SK-N-SH treated with all-trans-retinoic acid at 6 μM for 48 hours (cell line): Measurements from ENCODE around the gene PTPN11.

Experiments
- ESRRG ChIP-seq: fragments of 250-450 bp; sonication (Bioruptor Pico); IDR thresholded peaks from 2 replicates; pipeline ENCODE4 v1.6.1; 2021; ENCODE audit warnings: mild to moderate bottlenecking
- GLIS3 ChIP-seq: fragments of 250-450 bp; sonication (Bioruptor Pico); IDR thresholded peaks from 2 replicates; pipeline ENCODE4 v1.5.0; 2020; ENCODE audit warnings: mild to moderate bottlenecking, moderate library complexity
- ISL1 ChIP-seq: fragments of 250-450 bp; sonication (Bioruptor Pico); IDR thresholded peaks from 2 replicates; pipeline ENCODE4 v2.1.2; 2022; ENCODE audit warnings: mild to moderate bottlenecking, moderate library complexity
- PPARA ChIP-seq: fragments of 250-450 bp; sonication (Bioruptor Pico); IDR thresholded peaks from 2 replicates; pipeline ENCODE4 v1.5.0; 2020; ENCODE audit warnings: mild to moderate bottlenecking, borderline replicate concordance
- SNAI2 ChIP-seq: fragments of 250-450 bp; sonication (Bioruptor Pico); IDR thresholded peaks from 2 replicates; pipeline ENCODE4 v1.5.0; 2020; ENCODE audit warnings: mild to moderate bottlenecking, moderate library complexity
- TCF4 ChIP-seq: fragments of 250-450 bp; sonication (Bioruptor Pico); IDR thresholded peaks from 2 replicates; pipeline ENCODE4 v1.8.0; 2021; ENCODE audit warnings: mild to moderate bottlenecking, moderate library complexity, borderline replicate concordance
- TOX ChIP-seq: fragments of 250-450 bp; sonication (Bioruptor Pico); IDR thresholded peaks from 2 replicates; pipeline ENCODE4 v1.8.0; 2021; ENCODE audit warnings: mild to moderate bottlenecking, moderate library complexity, borderline replicate concordance
- ZC3H10 ChIP-seq: fragments of 250-450 bp; sonication (Bioruptor Pico); IDR thresholded peaks from 2 replicates; pipeline ENCODE4 v1.5.1; 2021; ENCODE audit warnings: mild to moderate bottlenecking, moderate library complexity
- ZFP3 ChIP-seq: fragments of 250-450 bp; sonication (Bioruptor Pico); IDR thresholded peaks from 2 replicates; pipeline ENCODE4 v1.5.0; 2020; ENCODE audit warnings: mild to moderate bottlenecking, moderate library complexity
- ZFP30 ChIP-seq: fragments of 450-650 bp; formaldehyde crosslinking; IDR thresholded peaks from 2 replicates; pipeline ENCODE4 v1.5.0; 2022; ENCODE audit warnings: mild to moderate bottlenecking, moderate library complexity
- TF ChIP-seq, protein P1 (sequence below): fragments of 250-450 bp; sonication (Bioruptor Pico); IDR thresholded peaks from 2 replicates; pipeline ENCODE4 v1.8.0; 2020; ENCODE audit warnings: mild to moderate bottlenecking, moderate library complexity, borderline replicate concordance

- no peak for TF ChIP-seq SNAI2 (CRISPR knock-in tag)
- no peak for TF ChIP-seq PPARA
- TF ChIP-seq, protein P1, sequence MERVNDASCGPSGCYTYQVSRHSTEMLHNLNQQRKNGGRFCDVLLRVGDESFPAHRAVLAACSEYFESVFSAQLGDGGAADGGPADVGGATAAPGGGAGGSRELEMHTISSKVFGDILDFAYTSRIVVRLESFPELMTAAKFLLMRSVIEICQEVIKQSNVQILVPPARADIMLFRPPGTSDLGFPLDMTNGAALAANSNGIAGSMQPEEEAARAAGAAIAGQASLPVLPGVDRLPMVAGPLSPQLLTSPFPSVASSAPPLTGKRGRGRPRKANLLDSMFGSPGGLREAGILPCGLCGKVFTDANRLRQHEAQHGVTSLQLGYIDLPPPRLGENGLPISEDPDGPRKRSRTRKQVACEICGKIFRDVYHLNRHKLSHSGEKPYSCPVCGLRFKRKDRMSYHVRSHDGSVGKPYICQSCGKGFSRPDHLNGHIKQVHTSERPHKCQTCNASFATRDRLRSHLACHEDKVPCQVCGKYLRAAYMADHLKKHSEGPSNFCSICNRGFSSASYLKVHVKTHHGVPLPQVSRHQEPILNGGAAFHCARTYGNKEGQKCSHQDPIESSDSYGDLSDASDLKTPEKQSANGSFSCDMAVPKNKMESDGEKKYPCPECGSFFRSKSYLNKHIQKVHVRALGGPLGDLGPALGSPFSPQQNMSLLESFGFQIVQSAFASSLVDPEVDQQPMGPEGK: no peak
- TF ChIP-seq GLIS3 (CRISPR knock-in tag): no peak
- no peak for TF ChIP-seq ZFP3 (CRISPR knock-in tag)
- no peak for TF ChIP-seq ISL1 (CRISPR knock-in tag)
- TF ChIP-seq ZC3H10: no peak
- no peak for TF ChIP-seq TOX (CRISPR knock-in tag)
- TF ChIP-seq TCF4 (CRISPR knock-in tag): no peak
- no peak for TF ChIP-seq ZFP30 (CRISPR knock-in tag)
- no peak for TF ChIP-seq ESRRG
Measured at GRCh38 chr12:112431965-112432364, 13.2 kb downstream of the PTPN11 start.
